NCI-H510A treated with DMSO at 0.1 percent for 48 hours (cell line): ENCODE measurements around the gene BNIP5.

Experiments used
- DNase-seq: peaks from one replicate; lab custom pipeline; 2025; lab: John Stamatoyannopoulos, UW

BNIP5 gene

DNA sequence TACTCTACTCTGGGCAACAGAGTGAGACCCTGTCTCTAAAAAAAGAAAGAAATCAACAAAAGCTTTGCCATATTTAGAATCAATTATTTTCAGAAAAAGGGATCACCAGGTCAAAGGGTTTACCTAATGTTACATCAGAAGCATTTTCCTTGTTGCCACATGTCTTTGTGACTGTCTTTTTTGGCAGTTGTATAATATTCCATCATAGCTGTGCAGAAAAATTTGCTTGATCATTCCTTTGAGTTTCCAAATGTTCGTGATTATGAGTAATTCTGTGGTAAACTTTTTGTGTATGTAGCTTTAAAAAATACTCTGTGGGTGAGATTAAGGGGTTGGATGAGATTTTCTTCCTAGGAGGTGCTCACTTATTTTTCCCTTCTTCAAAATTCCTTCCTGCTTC lies 40.4 kb downstream of the BNIP5 start:
- no peak for DNase-seq

DNA sequence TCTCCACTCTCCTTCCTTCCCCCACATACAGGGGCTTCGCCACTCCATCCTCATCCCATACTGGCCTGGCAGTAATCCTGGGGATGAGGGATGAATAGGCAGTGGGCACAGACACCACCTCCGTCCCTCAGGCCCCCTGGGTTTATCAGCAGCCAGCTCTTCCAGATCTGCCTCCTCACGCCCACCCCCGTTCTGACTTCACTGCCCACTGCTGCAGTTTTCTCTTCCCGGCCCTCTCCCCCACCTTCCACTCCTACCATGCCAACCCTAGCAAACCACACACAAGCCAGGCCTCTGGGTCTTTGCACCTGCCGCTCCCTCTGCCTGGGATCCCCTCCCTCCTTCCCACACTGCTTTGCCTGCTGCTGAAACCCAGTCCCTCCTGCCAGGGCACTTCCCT lies 44.5 kb downstream of the BNIP5 start:
- peak; percentile 28 for DNase-seq

DNA sequence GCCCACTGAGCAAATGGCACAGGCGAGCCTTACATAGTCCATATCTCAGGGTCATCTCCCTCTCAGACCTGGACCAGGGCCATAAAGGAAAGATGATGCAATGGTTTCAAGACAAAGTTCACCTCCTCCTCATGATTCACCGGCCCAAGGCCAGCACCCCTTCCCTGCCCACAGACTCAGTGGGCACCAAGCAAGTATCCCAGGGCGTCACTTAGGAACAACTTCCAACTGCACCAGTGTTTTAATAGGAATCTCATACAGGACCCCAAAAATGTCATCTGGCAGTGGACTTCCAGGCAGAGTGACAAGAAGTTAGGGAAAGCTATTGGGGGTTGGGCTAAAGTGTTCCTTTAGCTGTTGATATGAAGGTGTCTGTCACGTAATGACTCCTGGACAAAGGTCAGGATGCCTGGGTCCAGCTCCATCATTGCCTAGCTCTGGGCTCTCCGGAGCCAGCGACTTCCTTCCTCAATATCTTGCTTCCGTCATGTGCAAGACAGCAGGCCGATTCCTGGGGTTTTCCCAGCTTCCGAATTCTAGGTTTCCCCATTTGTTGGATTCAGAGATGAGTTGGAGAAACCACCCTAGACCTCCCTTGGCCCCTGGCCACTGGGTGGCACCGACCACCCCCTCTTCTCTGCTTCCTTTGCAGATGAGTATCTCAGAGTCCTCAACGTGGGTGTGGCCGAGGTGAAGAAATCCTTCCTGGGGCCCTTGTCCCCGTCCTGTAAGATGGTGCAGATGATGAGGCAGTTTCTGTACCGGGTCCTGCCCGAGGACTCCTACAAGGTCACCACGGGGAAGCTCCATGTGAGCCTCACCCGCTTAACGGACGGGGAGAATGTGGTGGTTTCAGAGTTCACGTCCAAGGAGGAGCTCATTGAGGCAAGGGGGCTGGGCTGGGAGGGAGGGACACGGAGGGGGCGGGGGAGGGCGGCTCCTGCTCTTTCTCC lies 45.7 kb downstream of the BNIP5 start:
- DNase-seq, result no peak

- DNase-seq, result peak; percentile 82
Observed at GRCh38 chr6:36289281-36289878, 47.3 kb downstream of the BNIP5 start.

GRCh38 chr6:36286858-36287257 lies 49.8 kb downstream of the BNIP5 start:
- no peak for DNase-seq

- no peak for DNase-seq
Observed at GRCh38 chr6:36285797-36286196, 50.9 kb downstream of the BNIP5 start.

DNA sequence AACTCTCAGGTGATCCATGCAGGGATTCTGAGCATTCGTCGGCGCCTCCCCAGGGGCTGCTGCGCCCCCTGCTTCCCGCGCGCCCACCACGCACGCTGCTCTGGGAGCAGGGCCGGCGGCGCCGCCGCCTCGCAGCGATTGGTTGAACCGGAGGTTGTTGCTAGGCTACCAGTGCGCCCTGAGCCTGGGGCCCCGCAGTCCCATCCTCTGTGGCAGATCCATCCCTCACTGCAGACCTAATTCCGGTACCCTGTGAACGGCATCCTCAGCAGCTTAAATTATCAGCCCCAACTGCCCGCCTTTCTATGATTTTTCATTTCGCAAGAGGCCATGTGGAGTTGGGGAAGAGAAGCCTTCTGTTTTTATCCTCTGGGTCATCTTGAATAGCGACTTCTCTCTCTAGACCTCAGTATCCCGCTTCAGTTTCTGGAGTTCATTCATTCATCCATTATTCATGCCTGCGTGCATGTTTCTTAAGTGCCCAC lies 51.5 kb downstream of the BNIP5 start:
- DNase-seq, result no peak

DNA sequence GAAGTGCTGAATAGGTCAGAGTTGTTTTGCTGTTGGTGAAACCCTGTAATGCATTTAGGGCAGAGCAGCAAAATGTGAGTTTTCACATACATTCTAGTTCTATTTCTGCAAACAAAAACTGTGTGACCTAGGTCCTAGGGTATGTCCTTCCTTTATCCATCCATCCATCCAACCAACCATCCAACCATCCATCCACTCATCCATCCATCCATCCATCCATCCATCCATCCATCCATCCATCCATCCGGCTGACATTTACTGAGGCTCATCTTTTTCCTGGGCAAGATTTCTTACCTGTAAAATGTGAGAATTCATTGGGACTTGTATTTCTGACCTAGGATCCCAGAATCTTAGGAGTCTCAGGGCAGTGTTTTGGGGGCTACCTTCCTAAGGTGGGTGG lies 52.3 kb downstream of the BNIP5 start:
- DNase-seq, result no peak

GRCh38 chr6:36283608-36284007 lies 53.1 kb downstream of the BNIP5 start:
- no peak for DNase-seq

- DNase-seq, result no peak
Observed at GRCh38 chr6:36280983-36281382, 55.7 kb downstream of the BNIP5 start.

DNA sequence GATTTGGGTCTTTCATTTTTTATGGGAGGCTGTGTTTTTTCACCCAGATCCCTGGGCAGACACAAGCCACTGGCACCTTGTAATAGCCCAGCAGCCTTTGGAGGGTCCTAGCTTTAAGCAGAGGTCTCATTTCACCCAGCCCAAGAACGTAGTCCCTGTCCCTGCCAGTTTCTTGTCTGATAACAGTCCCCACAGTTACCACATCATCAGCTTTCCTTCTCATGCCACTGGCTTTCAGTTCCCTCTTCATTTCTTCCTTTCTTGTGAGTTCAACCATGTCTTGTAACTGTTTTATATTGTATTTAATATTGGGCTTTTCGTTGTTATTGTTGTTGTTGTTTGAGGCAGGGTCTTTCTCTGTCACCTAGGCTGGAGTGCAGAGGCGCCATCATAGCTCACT lies 56.2 kb downstream of the BNIP5 start:
- DNase-seq, result no peak

GRCh38 chr6:36277946-36278470 lies 58.7 kb downstream of the BNIP5 start:
- DNase-seq, result no peak

DNA sequence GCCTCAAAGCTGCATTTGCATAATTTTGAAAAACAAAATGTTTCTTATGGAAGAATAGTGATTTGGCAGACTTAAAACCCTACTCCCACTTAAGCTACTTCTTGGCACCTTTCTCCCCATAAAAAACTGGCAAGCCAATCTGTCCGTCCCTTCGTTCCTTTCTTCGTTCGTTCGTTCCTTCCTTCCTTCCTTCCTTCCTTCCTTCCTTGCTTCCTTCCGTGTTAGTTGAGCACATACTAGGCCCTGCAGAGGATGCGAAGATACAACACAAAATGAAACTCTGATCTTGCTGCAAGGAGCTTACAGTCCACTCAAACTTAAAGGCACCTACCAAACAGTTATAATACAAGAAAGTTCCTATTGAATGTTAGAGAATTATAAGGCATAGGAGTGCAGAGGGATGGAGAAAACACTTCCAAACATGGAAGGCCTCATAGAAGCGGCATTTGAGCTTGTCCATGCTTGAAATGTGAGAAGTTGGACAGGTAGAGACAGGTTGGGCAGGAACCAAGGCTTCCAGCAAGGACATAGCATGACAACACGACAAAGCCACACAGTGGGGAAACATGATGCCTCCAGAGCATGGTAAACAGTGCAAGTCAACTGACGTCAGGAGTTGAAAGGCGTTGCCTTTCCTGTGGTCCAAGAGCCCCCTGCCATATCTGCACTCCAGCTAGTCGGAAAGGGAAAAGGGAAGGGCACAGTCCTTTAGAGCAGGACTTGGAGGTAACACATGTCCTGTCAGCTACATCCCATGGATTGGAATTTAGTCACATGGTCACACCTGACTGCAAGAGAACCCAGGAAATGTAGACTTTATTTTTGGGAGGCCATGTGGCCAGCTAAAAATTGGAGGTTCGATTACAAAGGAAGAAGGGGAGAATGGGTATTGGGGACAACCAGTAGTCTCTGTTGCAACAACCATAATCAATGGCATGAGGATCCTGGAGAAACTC lies 59.8 kb downstream of the BNIP5 start:
- peak; percentile 93 for DNase-seq

DNA sequence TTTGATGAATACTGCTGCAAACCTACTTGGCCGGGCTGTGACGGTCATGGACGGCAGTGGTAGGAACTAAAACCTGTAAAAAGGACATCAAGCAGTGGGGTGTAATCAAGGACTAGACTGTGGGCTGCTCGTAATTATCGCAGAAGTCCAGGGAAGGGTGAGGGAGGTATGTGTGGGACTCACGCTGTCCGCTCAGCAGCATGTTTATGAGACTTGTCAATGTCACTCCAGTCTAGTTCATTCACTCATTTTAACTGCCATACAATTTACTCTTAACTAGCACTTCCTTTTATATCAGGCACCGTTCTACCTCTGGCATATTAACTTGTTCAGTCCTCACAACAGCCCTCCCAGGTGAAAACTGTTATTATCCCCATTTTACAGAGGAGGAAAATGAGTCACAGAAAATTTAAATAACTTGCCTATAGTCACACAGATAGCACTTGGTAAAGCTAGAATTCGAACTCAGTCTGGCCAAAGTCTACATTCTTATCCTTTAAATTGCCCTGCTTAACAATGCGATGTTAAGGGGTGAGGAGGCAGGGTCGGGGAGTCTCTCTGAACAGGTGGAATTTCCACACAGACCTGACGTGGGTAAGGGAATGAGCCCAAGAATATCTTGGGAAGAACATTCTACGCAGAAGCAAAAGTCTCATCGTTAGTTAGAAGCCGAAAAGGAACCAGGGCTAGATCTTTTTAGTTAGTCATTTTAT lies 62.7 kb downstream of the BNIP5 start:
- DNase-seq, result no peak

- DNase-seq, result no peak
Observed at GRCh38 chr6:36273067-36273466, 63.6 kb downstream of the BNIP5 start.

DNA sequence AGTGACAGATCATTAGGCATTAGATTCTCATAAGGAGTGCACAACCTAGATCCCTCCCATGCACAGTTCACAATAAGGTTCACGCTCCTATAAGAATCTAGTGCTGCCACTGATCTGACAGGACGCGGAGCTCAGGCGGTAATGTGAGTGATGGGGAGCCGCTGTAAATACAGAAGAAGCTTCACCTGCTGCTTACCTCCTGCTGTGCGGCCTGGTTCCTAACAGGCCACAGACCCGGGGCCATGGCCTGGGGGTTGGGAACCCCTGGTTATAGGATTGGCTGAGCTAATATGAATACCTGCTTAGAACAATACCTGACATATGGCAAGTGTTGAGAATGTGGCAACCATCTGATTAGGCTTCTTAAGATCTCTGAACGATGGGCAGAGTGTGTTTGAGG lies 64.5 kb downstream of the BNIP5 start:
- DNase-seq, result peak; percentile 39

GRCh38 chr6:36269834-36270705 lies 66.6 kb downstream of the BNIP5 start, which contains the start of gene PNPLA1:
PNPLA1 (plus strand) TSS chr6:36270060; CDS start chr6:36270460, 400 bp downstream.
- DNase-seq, result no peak

DNA sequence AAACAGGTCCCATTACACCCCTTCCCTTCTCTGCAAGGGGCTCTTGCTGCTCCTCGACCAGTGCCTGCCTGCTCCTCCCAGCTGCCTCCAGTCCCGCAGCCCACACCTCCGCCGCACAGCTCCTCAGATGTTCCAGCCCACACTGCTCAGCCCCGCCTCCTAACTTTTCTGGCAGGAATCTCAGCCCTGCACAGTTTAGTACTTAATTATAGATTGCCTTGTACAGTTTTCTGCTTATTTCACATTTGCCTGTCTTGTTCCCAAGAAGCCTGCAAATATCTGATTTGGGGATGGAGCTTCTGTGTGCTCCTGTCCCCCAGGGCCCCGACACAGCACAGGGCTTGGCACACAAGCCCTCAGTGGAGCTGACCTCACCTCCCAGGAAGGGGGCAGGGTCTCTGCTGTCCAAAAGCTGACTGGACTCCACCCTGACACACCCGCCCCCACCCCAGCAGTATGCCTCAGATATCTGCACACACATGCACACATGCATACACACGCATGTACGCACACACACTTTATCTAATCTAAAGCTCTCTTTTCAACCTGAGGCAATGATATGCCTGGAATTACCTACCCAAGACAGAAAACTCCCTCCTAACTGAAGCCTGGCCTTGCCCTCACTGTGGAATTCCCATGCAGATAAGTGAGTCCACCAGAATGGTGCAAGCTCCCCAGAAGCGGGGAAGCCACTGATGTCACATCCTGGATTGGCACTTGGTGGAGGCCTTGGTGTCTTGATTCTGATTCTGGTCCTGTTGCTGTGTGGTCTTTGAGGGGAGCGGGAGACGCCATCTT lies 68.0 kb downstream of the BNIP5 start:
- no peak for DNase-seq

DNA sequence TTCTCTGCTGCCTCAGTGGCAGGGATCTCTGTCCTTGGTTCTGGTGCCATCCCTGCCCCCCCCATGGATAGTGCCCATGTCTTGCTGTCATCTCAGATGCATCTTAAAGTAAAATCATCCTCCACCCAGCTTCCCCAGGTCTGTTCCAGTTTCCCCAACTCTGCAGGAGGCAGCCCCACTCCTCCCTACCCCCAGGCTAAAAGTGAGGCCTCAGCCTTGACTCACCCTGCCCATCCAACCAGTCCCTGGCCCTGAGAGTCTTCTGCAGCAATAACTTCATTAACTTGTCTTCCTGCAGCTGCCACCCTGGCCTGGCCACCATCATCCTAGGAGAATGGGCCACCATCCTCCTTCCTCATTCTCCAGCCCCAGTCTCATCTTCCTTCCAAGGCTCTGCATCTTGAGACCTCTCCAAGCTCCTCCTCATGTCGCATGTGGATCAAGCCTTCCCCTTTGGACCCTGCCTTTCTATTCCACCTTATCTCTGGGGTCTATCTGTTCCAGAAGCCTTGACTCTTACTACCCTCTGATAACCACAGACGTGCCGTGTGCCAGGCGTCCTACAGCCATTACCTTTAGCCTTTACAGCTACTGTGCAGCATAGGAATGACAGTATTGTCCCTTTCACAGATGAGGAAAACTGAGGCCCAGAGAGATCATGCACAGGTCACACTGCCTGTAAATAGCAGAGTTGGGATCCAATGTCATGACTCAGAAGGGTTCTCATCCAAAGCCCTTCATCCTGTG lies 68.8 kb downstream of the BNIP5 start:
- no peak for DNase-seq
